ENCODE data around the gene ZNF611.
A peak's percentile ranks its signal among the peaks of the same experiment; 100 is the strongest.
"Not testable (repeated sequence)": the region's sequence is repeated elsewhere in the genome, so short reads cannot be mapped to it uniquely, and the experiment has no call there.

ZNF611 gene

GRCh38 chr19:52734331-52734892 lies 432 bp downstream of the ZNF611 start:
- DNase-seq (ENCODE audit: insufficient read length): peak; percentile 29
- no peak for FAIRE-seq
- TF ChIP-seq TAF1 (IDR thresholded peaks at IDR 0.05; ENCODE audit: borderline replicate concordance, low read depth, low read length) (no peak), POLR2AphosphoS5 (IDR thresholded peaks at IDR 0.05; ENCODE audit: low read depth, low read length) (no peak), POLR2A (IDR thresholded peaks at IDR 0.05; ENCODE audit: low read depth, low read length) (no peak)

GRCh38 chr19:52726051-52726450 lies 8.8 kb downstream of the ZNF611 start:
- FAIRE-seq; DNase-seq (ENCODE audit: insufficient read length): not testable (repeated sequence)

- TF ChIP-seq POLR2A (IDR thresholded peaks at IDR 0.05; ENCODE audit: low read depth, low read length) (no peak), POLR2AphosphoS5 (IDR thresholded peaks at IDR 0.05; ENCODE audit: low read depth, low read length) (no peak)
Observed at GRCh38 chr19:52725528-52725961, 9.3 kb downstream of the ZNF611 start.

GRCh38 chr19:52724701-52725514 lies 9.9 kb downstream of the ZNF611 start:
- TF ChIP-seq POLR2AphosphoS5 (IDR thresholded peaks at IDR 0.05; ENCODE audit: low read depth, low read length) (no peak), POLR2A (IDR thresholded peaks at IDR 0.05; ENCODE audit: low read depth, low read length) (no peak)
- FAIRE-seq: no peak

More at GRCh38 chr19:52725528-52725961, 9.3 kb downstream of the ZNF611 start:
- DNase-seq (ENCODE audit: insufficient read length): no peak
- FAIRE-seq: no peak

GRCh38 chr19:52723907-52724598 lies 10.8 kb downstream of the ZNF611 start:
- FAIRE-seq; DNase-seq (ENCODE audit: insufficient read length): not testable (repeated sequence)

More at GRCh38 chr19:52724701-52725514, 9.9 kb downstream of the ZNF611 start:
- no peak for DNase-seq (ENCODE audit: insufficient read length)

GRCh38 chr19:52722062-52723003 lies 12.5 kb downstream of the ZNF611 start:
- TF ChIP-seq POLR2AphosphoS5 (IDR thresholded peaks at IDR 0.05; ENCODE audit: low read depth, low read length) (no peak), POLR2A (IDR thresholded peaks at IDR 0.05; ENCODE audit: low read depth, low read length) (no peak), TAF1 (IDR thresholded peaks at IDR 0.05; ENCODE audit: borderline replicate concordance, low read depth, low read length) (no peak)
- DNase-seq (ENCODE audit: insufficient read length): no peak
- FAIRE-seq: no peak

GRCh38 chr19:52720541-52720940 lies 14.3 kb downstream of the ZNF611 start:
- FAIRE-seq; DNase-seq (ENCODE audit: insufficient read length): not testable (repeated sequence)

- no peak for FAIRE-seq
- no peak for DNase-seq (ENCODE audit: insufficient read length)
- no peak for TF ChIP-seq POLR2A (IDR thresholded peaks at IDR 0.05; ENCODE audit: low read depth, low read length)
- TF ChIP-seq TAF1 (IDR thresholded peaks at IDR 0.05; ENCODE audit: borderline replicate concordance, low read depth, low read length): no peak
- no peak for TF ChIP-seq POLR2AphosphoS5 (IDR thresholded peaks at IDR 0.05; ENCODE audit: low read depth, low read length)
Observed at GRCh38 chr19:52716522-52716921, 18.3 kb downstream of the ZNF611 start.

GRCh38 chr19:52715902-52716301 lies 18.9 kb downstream of the ZNF611 start:
- not testable (repeated sequence) for DNase-seq (ENCODE audit: insufficient read length); FAIRE-seq

- not testable (repeated sequence) for DNase-seq (ENCODE audit: insufficient read length); FAIRE-seq
Observed at GRCh38 chr19:52715330-52715729, 19.5 kb downstream of the ZNF611 start.

GRCh38 chr19:52713051-52713450 lies 21.8 kb downstream of the ZNF611 start:
- not testable (repeated sequence) for DNase-seq (ENCODE audit: insufficient read length); FAIRE-seq

GRCh38 chr19:52711661-52712060 lies 23.2 kb downstream of the ZNF611 start:
- DNase-seq (ENCODE audit: insufficient read length); FAIRE-seq: not testable (repeated sequence)

Measured in GM12892 (cell line).